Measurements from ENCODE around the gene GPATCH1. TPM values are rescaled to one million over a fixed set of nuclear protein-coding genes. Genes with fewer than 3 reads are reported as not detected.

Gene GPATCH1
- total and polyA plus RNA-seq, 2 of the 8 experiments (the other 6 are each of a cell fraction or from before 2014, with no cell fraction given) = 4.3 to 8.2 TPM

- TF ChIP-seq CHD7 (IDR thresholded peaks at IDR 0.05; ENCODE audit: insufficient replicate concordance, low read length) (no peak), HDAC2 (IDR thresholded peaks at IDR 0.05; ENCODE audit: borderline replicate concordance in 1 of 2, low read depth in 2 of 2, low read length in 2 of 2) (no peak), GABPA (IDR thresholded peaks at IDR 0.05; ENCODE audit: borderline replicate concordance, insufficient read depth, low read length) (no peak), RNF2 (IDR thresholded peaks at IDR 0.05; ENCODE audit: borderline replicate concordance, low read depth, low read length, missing control alignments, poor library complexity, severe bottlenecking) (no peak), SRF (IDR thresholded peaks at IDR 0.05; ENCODE audit: low read depth, low read length) (no peak), POLR2AphosphoS5 (IDR thresholded peaks at IDR 0.05; ENCODE audit: low read depth, low read length) (no peak), JUND (IDR thresholded peaks at IDR 0.05; ENCODE audit: low read length) (no peak), TAF1 (IDR thresholded peaks at IDR 0.05; ENCODE audit: low read depth, low read length) (no peak), RAD21 (IDR thresholded peaks at IDR 0.05 in 1 of 2, conservative IDR thresholded peaks at IDR 0.05 in 1 of 2; ENCODE audit: low read depth in 2 of 2, low read length in 2 of 2) (no peak), RBBP5 (IDR thresholded peaks at IDR 0.05; ENCODE audit: borderline replicate concordance, low read depth, low read length) (no peak), CBX5 (IDR thresholded peaks at IDR 0.05; ENCODE audit: low read depth, low read length) (no peak)
Observed at GRCh38 chr19:33055718-33056117, 25.3 kb upstream of the GPATCH1 start (continued).
